GM12875 (cell line): Measurements from ENCODE around the gene BHLHA9.
"Not testable (repeated sequence)": the region's sequence is repeated elsewhere in the genome, so short reads cannot be mapped to it uniquely, and the experiment has no call there.

Experiments
- H3K4me3 ChIP-seq: one replicate; pipeline ENCODE4 v1.5.1; 2011; ENCODE audit warnings: low read depth, low read length, control low read depth
- TF ChIP-seq, protein P1 (sequence below): IDR thresholded peaks from 2 replicates; pipeline ENCODE4 v1.5.1; 2011; ENCODE audit warnings: low read depth, mild to moderate bottlenecking, control low read depth, inconsistent platforms, low read length, moderate library complexity, borderline replicate concordance; ENCODE audit not compliant: insufficient read depth

BHLHA9 gene

DNA sequence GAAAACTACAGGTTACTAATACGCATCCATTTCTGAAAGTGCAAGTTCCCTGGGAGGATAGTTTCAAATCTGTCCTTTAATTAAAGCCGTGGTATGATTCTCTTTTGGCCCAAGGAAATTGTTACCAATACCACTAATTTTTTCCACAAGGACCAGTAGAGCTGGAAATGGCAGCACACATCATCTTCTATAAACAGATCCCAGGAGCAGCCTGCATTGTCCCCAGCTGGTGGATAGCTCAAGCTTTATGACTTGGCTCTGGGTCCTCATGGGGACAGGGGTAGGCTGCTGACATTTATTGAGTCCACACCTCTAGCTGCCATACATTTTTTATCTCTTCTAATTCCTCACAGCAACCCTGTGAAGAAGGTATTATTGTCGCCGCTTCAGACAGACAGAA, 35.8 kb upstream of the BHLHA9 start:
- H3K4me3 ChIP-seq = no peak overlapping the region
- TF ChIP-seq, protein P1, sequence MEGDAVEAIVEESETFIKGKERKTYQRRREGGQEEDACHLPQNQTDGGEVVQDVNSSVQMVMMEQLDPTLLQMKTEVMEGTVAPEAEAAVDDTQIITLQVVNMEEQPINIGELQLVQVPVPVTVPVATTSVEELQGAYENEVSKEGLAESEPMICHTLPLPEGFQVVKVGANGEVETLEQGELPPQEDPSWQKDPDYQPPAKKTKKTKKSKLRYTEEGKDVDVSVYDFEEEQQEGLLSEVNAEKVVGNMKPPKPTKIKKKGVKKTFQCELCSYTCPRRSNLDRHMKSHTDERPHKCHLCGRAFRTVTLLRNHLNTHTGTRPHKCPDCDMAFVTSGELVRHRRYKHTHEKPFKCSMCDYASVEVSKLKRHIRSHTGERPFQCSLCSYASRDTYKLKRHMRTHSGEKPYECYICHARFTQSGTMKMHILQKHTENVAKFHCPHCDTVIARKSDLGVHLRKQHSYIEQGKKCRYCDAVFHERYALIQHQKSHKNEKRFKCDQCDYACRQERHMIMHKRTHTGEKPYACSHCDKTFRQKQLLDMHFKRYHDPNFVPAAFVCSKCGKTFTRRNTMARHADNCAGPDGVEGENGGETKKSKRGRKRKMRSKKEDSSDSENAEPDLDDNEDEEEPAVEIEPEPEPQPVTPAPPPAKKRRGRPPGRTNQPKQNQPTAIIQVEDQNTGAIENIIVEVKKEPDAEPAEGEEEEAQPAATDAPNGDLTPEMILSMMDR = no peak

DNA sequence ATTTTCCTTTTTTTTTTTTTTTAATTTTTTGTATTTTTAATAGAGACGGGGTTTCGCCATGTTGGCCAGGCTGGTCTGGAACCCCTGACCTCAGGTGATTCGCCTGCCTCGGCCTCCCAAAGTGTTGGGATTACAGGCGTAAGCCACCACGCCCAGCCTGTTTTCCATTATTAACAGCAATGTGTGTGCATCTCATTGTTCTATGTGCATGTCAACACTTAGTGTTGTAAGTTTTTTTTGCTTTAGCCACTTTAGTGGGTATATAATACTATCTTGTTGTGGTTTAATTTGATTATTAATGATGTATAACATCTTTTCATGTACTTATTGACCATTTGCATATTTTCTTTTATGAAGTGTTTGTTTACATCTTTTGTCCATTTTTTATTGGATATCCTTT, 32.8 kb upstream of the BHLHA9 start:
- no peak overlapping the region for H3K4me3 ChIP-seq
- TF ChIP-seq, protein P1 = no peak

DNA sequence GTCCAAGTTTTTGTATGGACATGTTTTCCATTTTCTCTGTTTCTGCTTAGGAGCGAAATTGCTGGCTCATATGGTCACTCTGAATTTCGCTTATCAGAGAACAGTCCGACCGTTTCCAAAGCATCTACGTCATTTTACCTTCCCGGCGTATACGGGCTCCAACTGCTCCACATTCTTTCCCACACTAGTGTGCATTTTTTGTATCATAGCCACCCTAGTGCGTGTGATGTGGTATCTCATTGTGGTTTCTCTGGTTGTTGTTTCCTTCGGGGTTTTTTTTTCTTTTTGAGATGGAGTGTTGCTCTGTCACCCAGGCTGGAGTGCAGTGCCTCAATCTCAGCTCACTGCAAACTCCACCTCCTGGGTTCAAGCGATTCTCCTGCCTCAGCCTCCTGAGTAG, 31.0 kb upstream of the BHLHA9 start:
- TF ChIP-seq, protein P1 = no peak
- no peak overlapping the region for H3K4me3 ChIP-seq

DNA sequence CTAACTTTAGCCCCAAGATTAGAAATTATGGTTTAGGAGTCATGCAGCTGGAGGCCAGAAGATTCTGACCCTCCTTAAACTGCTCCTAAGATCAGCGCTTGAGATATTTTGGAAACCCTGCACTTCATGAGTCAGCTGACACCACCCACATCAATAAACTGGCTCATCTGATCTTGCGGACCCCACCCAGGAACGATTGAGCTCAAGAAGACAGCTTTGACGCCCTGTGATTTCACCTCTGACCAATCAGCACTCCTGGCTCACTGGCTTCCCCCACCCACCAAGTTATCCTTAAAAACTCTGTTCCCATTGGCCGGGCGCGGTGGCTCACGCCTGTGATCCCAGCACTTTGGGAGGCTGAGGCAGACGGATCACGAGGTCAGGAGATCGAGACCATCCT, 29.8 kb upstream of the BHLHA9 start:
- H3K4me3 ChIP-seq = not testable (repeated sequence)

DNA sequence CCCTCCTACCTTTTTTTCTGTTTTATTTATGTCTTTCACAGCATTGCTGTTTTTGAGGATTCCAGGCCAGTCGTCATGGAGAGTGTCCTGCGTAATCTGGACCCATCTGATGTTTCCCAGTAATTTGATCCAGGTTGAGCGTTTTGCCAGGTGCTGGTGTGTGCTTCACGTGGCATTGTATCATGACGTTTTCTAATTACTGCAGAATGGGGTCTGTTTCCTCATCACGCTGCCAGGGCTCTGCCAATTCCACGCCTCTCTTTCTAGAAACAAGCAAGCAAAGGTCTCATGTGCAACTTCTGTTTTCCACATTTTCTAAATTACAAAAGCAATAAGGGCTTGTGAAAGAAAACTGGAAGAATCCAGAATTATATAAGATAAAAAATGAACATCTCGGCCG, 28.3 kb upstream of the BHLHA9 start:
- no peak overlapping the region for H3K4me3 ChIP-seq
- TF ChIP-seq, protein P1 = no peak

DNA sequence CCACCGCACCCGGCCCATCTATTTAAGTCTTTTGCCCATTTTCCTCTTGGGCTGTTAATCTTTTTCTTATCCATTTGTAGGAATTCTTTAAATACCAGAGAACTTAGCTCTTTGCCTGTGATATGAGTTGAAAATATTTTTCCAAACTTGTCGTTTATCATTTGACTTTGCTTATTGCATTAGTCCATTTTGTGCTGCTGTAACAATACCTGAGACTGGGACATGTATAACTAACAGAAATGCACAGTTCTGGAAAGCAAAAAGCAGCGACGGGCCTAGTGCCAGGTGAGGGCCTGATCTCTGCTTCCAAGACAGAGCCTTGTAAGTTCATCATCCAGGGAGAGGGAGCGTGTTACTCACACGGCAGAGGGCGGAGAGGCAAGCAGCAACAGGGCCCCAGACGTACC, 25.6 kb upstream of the BHLHA9 start:
- TF ChIP-seq, protein P1 = no peak
- H3K4me3 ChIP-seq = no peak overlapping the region

DNA sequence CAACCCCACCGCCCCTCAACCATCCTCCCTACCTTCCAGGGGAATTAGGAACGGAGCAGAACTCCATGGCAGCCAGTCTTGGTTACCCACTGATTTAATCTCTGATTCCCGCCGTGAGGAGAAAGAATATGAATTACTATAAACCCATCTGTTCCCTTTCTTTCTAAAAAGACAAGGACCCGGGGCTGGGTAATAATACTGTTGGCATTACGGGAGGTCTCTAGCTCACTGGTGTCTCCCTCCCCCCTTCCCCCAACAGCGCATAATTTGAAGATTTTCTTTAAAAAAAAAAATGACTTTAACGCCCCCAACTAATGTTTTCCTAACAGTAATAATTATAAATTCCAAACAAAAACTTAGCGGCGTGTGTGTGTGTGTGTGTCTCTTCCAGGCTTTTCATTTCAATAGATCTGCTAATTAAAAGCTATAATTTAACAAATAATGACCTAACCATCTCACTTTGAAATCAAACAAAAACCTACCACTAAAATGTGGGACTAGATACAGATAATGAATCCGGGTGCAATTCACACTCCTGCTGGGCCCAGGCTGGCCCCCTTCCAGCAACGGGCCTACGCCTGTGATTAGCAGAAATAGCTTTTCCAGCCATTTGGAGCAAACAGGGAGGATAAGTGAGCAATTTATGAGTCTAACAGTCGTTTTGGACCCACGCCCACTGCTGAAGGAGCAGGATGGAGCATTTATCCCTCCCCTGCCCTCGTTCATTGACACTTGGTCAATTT, 18.2 kb upstream of the BHLHA9 start:
- no peak overlapping the region for H3K4me3 ChIP-seq
- TF ChIP-seq, protein P1 = no peak
